Measurements from ENCODE around the gene WSB2. TPM values are rescaled to one million over a fixed set of nuclear protein-coding genes. Genes with fewer than 3 reads are reported as not detected.

Gene WSB2
- total and polyA plus RNA-seq, 2 experiments from 2014 or later, result 31.7 to 38.0 TPM

- no peak for TF ChIP-seq CTCF (IDR thresholded peaks at IDR 0.05; ENCODE audit: low read depth, low read length)
- Histone ChIP-seq H3K9me3 (ENCODE audit: low read depth) (no peaks in the 10 kb centered on the region), H3K4me3 (no peak overlapping the region), H3K27me3 (no peaks in the 10 kb centered on the region), H3K27ac (no peak overlapping the region), H3K36me3 (peaks cover 7% of the 10 kb centered on the region), H3K4me1 (ENCODE audit: low read depth) (no peaks in the 10 kb centered on the region)
- DNase-seq (ENCODE audit: low read depth in 1 of 2, low spot score in 1 of 2), result no peak
These were observed 9.7 kb downstream of the WSB2 start for GRCh38 chr12:118050972-118051910.

- TF ChIP-seq CTCF (IDR thresholded peaks at IDR 0.05; ENCODE audit: low read depth, low read length), result no peak
- Histone ChIP-seq H3K36me3 (peaks cover 15% of the 10 kb centered on the region), H3K4me3 (no peak overlapping the region), H3K4me1 (ENCODE audit: low read depth) (no peaks in the 10 kb centered on the region), H3K27me3 (no peaks in the 10 kb centered on the region), H3K27ac (no peak overlapping the region), H3K9me3 (ENCODE audit: low read depth) (no peaks in the 10 kb centered on the region)
- DNase-seq (ENCODE audit: low read depth in 1 of 2, low spot score in 1 of 2), result no peak
These were observed 14.5 kb downstream of the WSB2 start for GRCh38 chr12:118046430-118046829.

GRCh38 chr12:118044577-118044976 is 16.4 kb downstream of the WSB2 start:
- peaks cover 17% of the 10 kb centered on the region for H3K36me3 ChIP-seq
- H3K27ac ChIP-seq, result no peak overlapping the region
- no peak for DNase-seq (ENCODE audit: low read depth in 1 of 2, low spot score in 1 of 2)
- no peak for TF ChIP-seq CTCF (IDR thresholded peaks at IDR 0.05; ENCODE audit: low read depth, low read length)
- no peaks in the 10 kb centered on the region for H3K9me3 ChIP-seq (ENCODE audit: low read depth)
- H3K4me1 ChIP-seq (ENCODE audit: low read depth), result no peaks in the 10 kb centered on the region
- H3K27me3 ChIP-seq, result no peaks in the 10 kb centered on the region
- H3K4me3 ChIP-seq, result no peak overlapping the region

GRCh38 chr12:118044075-118044474 is 16.9 kb downstream of the WSB2 start:
- no peaks in the 10 kb centered on the region for H3K27me3 ChIP-seq
- H3K4me1 ChIP-seq (ENCODE audit: low read depth), result no peaks in the 10 kb centered on the region
- no peak for DNase-seq (ENCODE audit: low read depth in 1 of 2, low spot score in 1 of 2)
- no peak overlapping the region for H3K27ac ChIP-seq
- peaks cover 20% of the 10 kb centered on the region for H3K36me3 ChIP-seq
- no peaks in the 10 kb centered on the region for H3K9me3 ChIP-seq (ENCODE audit: low read depth)
- no peak for TF ChIP-seq CTCF (IDR thresholded peaks at IDR 0.05; ENCODE audit: low read depth, low read length)
- no peak overlapping the region for H3K4me3 ChIP-seq

- Histone ChIP-seq H3K27me3 (no peaks in the 10 kb centered on the region), H3K9me3 (ENCODE audit: low read depth) (no peaks in the 10 kb centered on the region), H3K36me3 (peaks cover 24% of the 10 kb centered on the region), H3K4me3 (no peak overlapping the region), H3K27ac (no peak overlapping the region), H3K4me1 (ENCODE audit: low read depth) (no peaks in the 10 kb centered on the region)
- DNase-seq (ENCODE audit: low read depth in 1 of 2, low spot score in 1 of 2), result no peak
- no peak for TF ChIP-seq CTCF (IDR thresholded peaks at IDR 0.05; ENCODE audit: low read depth, low read length)
These were observed 18.9 kb downstream of the WSB2 start for GRCh38 chr12:118042091-118042490.
